HL-60 (cell line): ENCODE data around the gene ALKBH8.

Experiments used
- CTCF ChIP-seq: IDR thresholded peaks from one replicate; pipeline ENCODE4 v1.5.1; 2011; ENCODE audit warnings: low read length, control low read depth, inconsistent platforms; ENCODE audit not compliant: insufficient read depth
- GABPA ChIP-seq: IDR thresholded peaks from 2 replicates; pipeline ENCODE4 v1.6.1; 2012; ENCODE audit warnings: low read depth
- POLR2AphosphoS5 ChIP-seq: IDR thresholded peaks from 2 replicates; pipeline ENCODE4 v1.6.1; 2012; ENCODE audit warnings: low read depth
- REST ChIP-seq: IDR thresholded peaks from 2 replicates; pipeline ENCODE4 v1.6.1; 2012; ENCODE audit warnings: low read depth; ENCODE audit not compliant: insufficient replicate concordance
- SPI1 ChIP-seq: IDR thresholded peaks from 2 replicates; pipeline ENCODE4 v1.6.1; 2012; ENCODE audit warnings: low read depth, mild to moderate bottlenecking, borderline replicate concordance

- TF ChIP-seq CTCF, result no peak
- no peak for TF ChIP-seq POLR2AphosphoS5
- no peak for TF ChIP-seq REST
- no peak for TF ChIP-seq SPI1
- no peak for TF ChIP-seq GABPA
Observed at GRCh38 chr11:107581147-107581546, 15.6 kb upstream of the ALKBH8 start.
